DMS53 (cell line): Measurements from ENCODE around the gene SRCIN1.
"Not testable (repeated sequence)": the region's sequence is repeated elsewhere in the genome, so short reads cannot be mapped to it uniquely, and the experiment has no call there.

Experiments
- DNase-seq: peaks from one replicate; lab custom pipeline; 2025; lab: John Stamatoyannopoulos, UW

Gene SRCIN1

GRCh38 chr17:38605841-38606645 is at the start of gene SRCIN1:
TSS of gene SRCIN1 (minus strand) at chr17:38605952. CDS start at chr17:38605705, 247 bp downstream.
- DNase-seq: peak; percentile 85

DNA sequence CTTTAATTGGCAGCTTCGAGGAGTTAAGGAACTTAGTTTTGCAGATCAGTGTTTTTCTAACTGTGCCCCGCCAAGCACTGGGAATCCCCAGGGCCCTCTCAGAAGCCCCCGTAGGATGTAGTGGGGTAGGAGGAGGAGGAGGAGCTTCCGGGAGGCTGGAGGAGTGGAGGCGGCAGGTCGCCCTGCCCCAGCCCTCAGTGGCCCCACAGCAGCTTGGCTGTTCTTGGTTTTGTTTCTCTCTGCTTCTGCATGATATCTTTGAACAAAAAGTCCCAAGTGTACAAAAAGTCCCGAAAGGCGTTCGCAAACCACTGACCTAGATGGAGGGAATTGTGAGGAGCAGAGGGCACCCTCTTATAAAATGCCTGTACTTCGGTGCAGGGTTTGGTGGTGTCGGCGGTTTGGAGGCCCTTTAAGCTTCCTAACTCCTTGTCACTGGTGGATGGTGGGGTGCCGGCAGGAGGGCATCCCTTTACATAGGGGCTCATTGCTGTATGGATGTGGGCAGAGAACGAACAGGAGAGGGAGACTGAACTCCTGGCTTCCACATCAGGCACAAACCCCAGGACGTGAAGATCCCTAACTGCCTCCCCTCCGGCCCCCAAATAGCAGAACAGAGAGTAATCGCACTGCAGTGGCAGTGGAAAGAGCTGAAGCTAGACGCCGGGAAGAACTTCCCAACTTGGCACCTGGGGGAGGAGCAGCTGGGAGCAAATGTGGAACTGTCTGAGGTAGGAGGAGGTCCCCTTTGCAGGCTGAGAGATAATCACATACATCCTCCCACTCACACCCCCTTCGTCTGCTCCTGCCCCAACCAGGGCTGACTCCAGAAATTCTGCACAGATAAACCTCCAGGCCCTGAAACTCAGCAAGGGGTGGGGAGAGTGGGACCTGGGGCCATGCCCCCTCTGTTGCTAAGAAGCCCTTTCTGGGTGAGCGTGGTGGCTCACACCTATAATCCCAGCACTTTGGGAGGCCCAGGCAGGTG is 49.0 kb upstream of the SRCIN1 start:
- no peak for DNase-seq

- no peak for DNase-seq
These were observed 47.9 kb upstream of the SRCIN1 start for GRCh38 chr17:38653679-38654078.

- no peak for DNase-seq
These were observed 47.5 kb upstream of the SRCIN1 start for GRCh38 chr17:38653230-38653629.

GRCh38 chr17:38650653-38651173 is 45.0 kb upstream of the SRCIN1 start:
- not testable (repeated sequence) for DNase-seq

DNA sequence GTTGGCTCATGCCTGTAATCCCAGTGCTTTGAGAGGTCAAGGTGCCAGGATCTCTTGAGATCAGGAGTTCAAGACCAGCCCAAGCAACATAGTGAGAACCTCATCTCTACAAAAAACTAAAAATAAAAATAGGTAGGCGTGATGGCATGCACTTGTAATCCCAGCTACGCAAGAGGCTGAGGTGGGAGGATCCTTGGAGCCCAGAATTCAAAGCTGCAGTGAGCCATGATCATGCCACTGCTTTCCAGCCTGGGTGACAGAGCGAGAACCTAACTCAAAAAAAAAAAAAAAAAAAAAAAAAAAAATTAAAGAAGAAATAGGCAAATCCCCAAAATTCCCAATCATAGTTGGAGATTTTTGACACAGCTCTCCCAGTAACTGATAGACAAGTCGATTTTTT is 32.2 kb upstream of the SRCIN1 start:
- no peak for DNase-seq

- DNase-seq: no peak
These were observed 30.3 kb upstream of the SRCIN1 start for GRCh38 chr17:38636054-38636453.

DNA sequence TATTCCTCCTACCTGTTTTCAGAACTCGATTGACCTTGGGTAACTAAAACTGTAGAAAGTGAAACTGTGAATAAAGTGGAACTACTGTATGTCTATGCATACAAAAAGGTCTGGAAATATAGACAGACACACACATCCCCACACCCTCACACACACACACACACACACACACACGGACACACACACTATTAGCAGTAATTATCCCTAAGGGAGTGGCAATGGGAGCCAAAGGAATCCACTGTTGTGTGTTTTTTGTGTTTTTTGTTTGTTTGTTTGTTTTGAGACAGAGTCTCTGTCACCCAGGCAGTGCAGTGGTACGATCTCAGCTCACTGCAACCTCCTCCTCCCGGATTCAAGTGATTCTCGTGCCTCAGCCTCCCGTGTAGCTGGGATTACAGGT is 26.6 kb upstream of the SRCIN1 start:
- no peak for DNase-seq

- DNase-seq: peak; percentile 47
These were observed 22.7 kb upstream of the SRCIN1 start for GRCh38 chr17:38628441-38628840.

DNA sequence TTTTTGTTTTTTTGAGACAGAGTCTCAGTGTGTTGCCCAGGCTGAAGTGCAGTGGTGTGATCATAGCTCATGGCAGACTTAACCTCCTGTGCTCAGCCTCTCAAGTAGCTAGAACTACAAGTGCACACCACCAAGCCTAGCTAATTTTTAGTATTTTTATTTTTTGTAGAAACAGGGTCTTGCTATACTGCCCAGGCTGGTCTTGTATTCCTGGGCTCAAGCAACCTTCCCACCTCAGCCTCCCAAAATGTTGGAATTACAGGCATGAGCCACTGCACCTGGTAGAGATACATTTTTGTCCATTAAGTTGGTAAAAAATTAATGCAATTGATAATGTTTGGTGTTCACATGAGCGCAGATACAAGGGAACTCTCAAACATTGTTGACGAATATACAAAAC is 22.2 kb upstream of the SRCIN1 start:
- no peak for DNase-seq

DNA sequence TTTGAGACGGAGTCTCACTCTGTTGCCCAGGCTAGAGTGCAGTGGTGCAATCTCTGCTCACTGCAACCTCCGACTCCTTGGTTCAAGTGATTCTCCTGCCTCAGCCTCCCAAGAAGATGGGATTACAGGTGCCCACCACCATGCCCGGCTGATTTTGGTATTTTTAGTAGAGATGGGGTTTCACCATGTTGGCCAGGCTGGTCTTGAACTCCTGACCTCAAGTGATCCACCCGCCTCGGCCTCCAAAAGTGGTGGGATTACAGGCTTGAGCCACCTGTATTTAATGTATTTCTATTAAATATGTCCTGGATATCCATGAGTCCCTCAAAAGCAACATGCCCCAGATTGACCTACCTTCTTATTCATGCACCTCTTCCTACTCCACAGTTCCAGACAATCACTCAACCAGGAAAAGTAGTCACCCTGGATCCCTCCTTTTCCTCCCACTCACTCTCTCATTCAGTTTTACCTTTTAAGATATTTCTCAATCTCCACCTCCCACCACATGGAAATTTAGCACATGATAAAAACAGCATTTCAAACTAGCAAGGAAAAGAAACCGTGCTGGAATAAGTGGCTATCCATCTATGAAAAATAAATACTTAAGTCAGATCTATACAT is 21.0 kb upstream of the SRCIN1 start:
- DNase-seq: peak; percentile 32

DNA sequence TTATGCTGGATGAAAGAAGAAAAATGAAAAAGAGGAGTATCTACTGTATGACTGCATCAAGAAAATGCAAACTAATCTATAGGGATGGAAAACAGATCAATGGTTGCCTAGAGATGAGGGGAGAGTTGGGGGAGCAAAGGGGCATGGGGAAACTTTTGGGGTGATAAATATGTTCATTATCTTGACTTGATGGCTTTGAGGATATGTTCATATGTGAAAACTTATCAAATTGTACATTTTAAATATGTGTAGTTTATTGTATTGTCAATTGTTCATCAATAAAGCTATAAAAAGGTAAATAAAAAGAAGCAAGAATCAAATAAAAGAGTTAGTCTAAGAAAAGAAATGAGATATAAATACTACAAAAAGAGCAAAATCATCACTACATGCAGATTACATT is 19.7 kb upstream of the SRCIN1 start:
- no peak for DNase-seq

- not testable (repeated sequence) for DNase-seq
These were observed 19.1 kb upstream of the SRCIN1 start for GRCh38 chr17:38624782-38625355.

- DNase-seq: no peak
These were observed 15.8 kb upstream of the SRCIN1 start for GRCh38 chr17:38621538-38621937.

GRCh38 chr17:38620551-38621277 is 15.0 kb upstream of the SRCIN1 start:
- no peak for DNase-seq

- no peak for DNase-seq
These were observed 14.3 kb upstream of the SRCIN1 start for GRCh38 chr17:38619937-38620550.

DNA sequence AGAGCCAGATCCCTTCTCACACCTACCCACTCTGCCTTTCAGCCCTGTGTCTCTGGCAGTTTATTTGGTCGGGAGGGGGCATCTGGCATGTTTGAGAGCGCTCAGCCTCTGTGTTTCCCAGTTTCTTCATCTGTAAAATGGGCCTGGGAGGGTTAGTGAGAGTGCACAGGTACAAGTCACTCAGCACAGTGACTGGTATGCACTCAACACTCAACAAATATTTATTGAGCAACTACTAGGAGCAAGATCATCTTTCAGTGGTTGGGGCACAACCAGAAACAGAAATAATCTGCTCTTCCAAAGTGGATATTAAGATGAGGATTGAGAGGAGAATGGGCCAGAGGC is 13.7 kb upstream of the SRCIN1 start:
- no peak for DNase-seq

DNA sequence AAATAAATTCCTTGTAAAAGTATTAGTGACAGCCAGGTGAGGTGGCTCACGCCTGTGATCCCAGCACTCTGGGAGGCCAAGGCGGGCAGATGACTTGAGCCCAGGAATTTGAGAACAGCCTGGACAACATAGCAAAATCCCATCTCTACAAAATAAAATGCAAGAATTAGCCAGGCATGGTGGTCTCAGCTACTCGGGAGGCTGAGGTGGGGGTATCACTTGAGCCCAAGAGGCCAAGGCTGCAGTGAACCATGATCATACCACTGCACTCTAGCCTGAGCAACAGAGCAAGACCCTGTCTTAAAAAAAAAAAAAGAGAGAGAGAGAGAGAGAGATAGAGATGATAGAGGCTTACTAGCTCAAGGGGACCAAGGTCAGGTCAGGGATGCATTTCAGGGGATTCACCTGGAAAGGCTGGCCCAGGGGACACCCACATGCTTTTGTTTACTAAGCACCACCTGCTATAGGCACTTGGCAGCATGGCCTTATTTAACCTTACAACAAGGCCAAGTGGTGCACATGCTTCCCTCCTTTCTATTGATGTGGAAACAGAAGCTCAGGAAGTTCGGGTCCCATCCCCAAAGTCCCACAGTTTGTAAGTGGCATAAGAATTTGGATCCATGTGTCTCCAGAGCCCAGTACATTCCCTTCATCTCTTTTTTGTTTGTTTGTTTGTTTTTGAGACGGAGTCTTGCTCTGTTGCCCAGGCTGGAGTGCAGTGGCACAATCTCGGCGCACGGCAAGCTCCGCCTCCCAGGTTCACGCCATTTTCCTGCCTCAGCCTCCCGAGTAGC is 12.4 kb upstream of the SRCIN1 start:
- peak; percentile 83 for DNase-seq

DNA sequence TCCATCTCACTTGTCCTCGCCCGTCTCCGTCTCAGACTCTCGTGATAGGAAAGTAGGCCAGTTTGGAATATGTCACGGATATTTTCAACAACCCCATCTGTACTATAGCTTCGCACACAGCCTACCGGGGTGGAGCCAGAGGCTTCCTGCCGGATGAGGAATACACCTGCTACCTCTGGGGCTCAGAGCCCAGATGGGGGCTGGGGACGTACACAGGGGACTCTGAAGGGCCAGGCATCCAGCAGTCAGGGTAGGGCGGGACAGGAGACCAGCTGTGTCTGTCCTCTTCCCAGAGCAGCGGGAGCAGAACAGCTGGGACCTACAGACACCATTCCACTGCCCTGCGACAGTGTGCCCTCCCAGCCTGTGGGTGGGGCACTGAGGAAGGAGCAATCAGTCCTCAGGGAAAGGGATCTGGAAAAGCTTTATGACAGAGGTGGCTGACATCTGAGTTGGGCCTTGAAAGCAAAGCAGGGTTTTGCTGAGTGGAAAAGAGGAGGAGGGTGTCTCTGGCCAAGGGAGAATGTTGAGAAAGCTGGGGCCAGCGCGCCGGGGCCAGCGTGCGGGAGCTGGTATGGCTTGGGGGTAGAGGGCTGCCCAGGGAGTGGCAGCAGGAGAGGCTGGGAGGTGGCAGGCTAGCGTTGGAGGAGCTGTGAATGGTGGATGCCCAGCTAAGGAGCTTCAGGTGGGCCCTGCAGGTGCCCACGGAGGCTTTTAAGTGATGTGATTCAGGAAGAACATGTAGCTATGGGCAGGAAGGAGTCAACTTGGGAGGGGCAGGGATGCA is 11.5 kb upstream of the SRCIN1 start:
- peak; percentile 92 for DNase-seq
